K562 (cell line): ENCODE results near the gene SAMD8. TPM values are rescaled to one million over a fixed set of nuclear protein-coding genes. Genes with fewer than 3 reads are reported as not detected.
A peak's percentile ranks its signal among the peaks of the same experiment; 100 is the strongest.

Source experiments
- ARID1B ChIP-seq: fragments of 450-650 bp; IDR thresholded peaks from 2 replicates; pipeline ENCODE4 v1.6.1; 2016; ENCODE audit warnings: antibody characterized with exemption, mild to moderate bottlenecking, inconsistent platforms
- ARID2 ChIP-seq: fragments of 450-650 bp; IDR thresholded peaks from 2 replicates; pipeline ENCODE4 v1.6.1; 2017; ENCODE audit warnings: antibody characterized with exemption, mild to moderate bottlenecking
- EP300 ChIP-seq: IDR thresholded peaks from 2 replicates; pipeline ENCODE4 v1.6.1; 2012; ENCODE audit warnings: low read length, improper control_type of control experiment
- FOSL1 ChIP-seq: fragments of 200-800 bp; sonication (Bioruptor generic); conservative IDR thresholded peaks from 2 replicates; pipeline ENCODE4 v1.6.1; 2016; ENCODE audit warnings: missing genetic modification characterization, missing compliant biosample characterization
- FOXA3 ChIP-seq, 2 experiments: fragments of 450-650 bp in 1 of 2; sonication (generic) in 1 of 2; formaldehyde crosslinking; IDR thresholded peaks in 1 of 2; conservative IDR thresholded peaks in 1 of 2; 2 replicates each; pipeline versions ENCODE4 v1.4.0 to v1.8.0; 2020 to 2022; ENCODE audit warnings: mild to moderate bottlenecking in 2 of 2, missing genetic modification reagents in 1 of 2
- HDAC1 ChIP-seq, 2 experiments: fragments of 450-650 bp; IDR thresholded peaks; 2 replicates each; pipeline ENCODE4 v1.6.1; 2016 to 2017; ENCODE audit warnings: inconsistent platforms in 1 of 2, mild to moderate bottlenecking in 1 of 2, moderate library complexity in 1 of 2
- HNRNPL ChIP-seq: fragments of 200-400 bp; formaldehyde crosslinking; IDR thresholded peaks from 2 replicates; pipeline ENCODE4 v1.6.1; 2017; ENCODE audit warnings: low read depth, mild to moderate bottlenecking, low read length
- KDM4B ChIP-seq, 2 experiments: fragments of 450-650 bp in 1 of 2; sonication (generic) in 1 of 2; IDR thresholded peaks; 2 replicates each; pipeline ENCODE4 v1.6.1; 2016 to 2017; ENCODE audit warnings: borderline replicate concordance in 2 of 2, antibody characterized with exemption in 1 of 2, low read depth in 1 of 2, mild to moderate bottlenecking in 1 of 2
- KLF10 ChIP-seq: fragments of 250-450 bp; sonication (Bioruptor Pico); IDR thresholded peaks from 2 replicates; pipeline ENCODE4 v1.6.1; 2021; ENCODE audit warnings: matching md5 sums
- NCOA6 ChIP-seq: fragments of 450-650 bp; IDR thresholded peaks from 2 replicates; pipeline ENCODE4 v1.6.1; 2017; ENCODE audit warnings: mild to moderate bottlenecking
- PHB2 ChIP-seq: fragments of 450-650 bp; IDR thresholded peaks from 2 replicates; pipeline ENCODE4 v1.6.1; 2017; ENCODE audit warnings: low read depth
- POLR2H ChIP-seq: IDR thresholded peaks from 2 replicates; pipeline ENCODE4 v1.6.1; 2016; ENCODE audit warnings: missing genetic modification characterization, low read depth, mild to moderate bottlenecking, control low read depth, missing compliant biosample characterization, moderate library complexity
- PTBP1 ChIP-seq: fragments of 200-400 bp; formaldehyde crosslinking; IDR thresholded peaks from 2 replicates; pipeline ENCODE4 v1.6.1; 2017; ENCODE audit warnings: low read depth, low read length
- RBBP5 ChIP-seq: fragments of 200-600 bp; sonication (generic); IDR thresholded peaks from 2 replicates; pipeline ENCODE4 v1.6.1; 2012; ENCODE audit warnings: borderline replicate concordance, mild to moderate bottlenecking, low read length, control low read depth, inconsistent platforms; ENCODE audit not compliant: insufficient read depth, poor library complexity, severe bottlenecking
- SRSF7 ChIP-seq: fragments of 200-400 bp; formaldehyde crosslinking; optimal IDR thresholded peaks from 2 replicates; pipeline ENCODE3; 2017; ENCODE audit warnings: mild to moderate bottlenecking, low read depth, low read length
- STAT5B ChIP-seq: fragments of 250-450 bp; sonication (Bioruptor Pico); IDR thresholded peaks from 2 replicates; pipeline ENCODE4 v1.8.0; 2021; ENCODE audit warnings: mild to moderate bottlenecking, inconsistent platforms
- ZNF253 ChIP-seq: fragments of 250-450 bp; sonication (Bioruptor Pico); conservative IDR thresholded peaks from 2 replicates; pipeline ENCODE4 v1.6.1; 2021; ENCODE audit warnings: mild to moderate bottlenecking
- ZNF41 ChIP-seq: fragments of 250-450 bp; sonication (Bioruptor Pico); conservative IDR thresholded peaks from 2 replicates; pipeline ENCODE4 v1.4.0; 2020; ENCODE audit warnings: mild to moderate bottlenecking
- polyA plus RNA-seq, 8 experiments: library from polyadenylated mRNA; depleted of rRNA in 4 of 8; stranded (reverse) in 5 of 8; unstranded in 3 of 8; fragments of >200 nt; fragmentation: Nextera tagmentation in 2 of 8; fragmentation: Illumina TruSeq in 1 of 8; extraction: Ambion mirVana in 2 of 8; extraction: Trizol in 1 of 8; gene quantifications; 2 replicates each; pipeline versions ENCODE4 v1.2.1 to v1.2.3, GENCODE V29; 2011 to 2014; ENCODE audit warnings: inconsistent platforms in 1 of 8, missing spikeins in 1 of 8
- total RNA-seq, 7 experiments: library from RNA; depleted of rRNA in 6 of 7; stranded (reverse); fragments of >200 nt in 6 of 7; fragmentation: Illumina TruSeq in 2 of 7; extraction: Trizol in 2 of 7; gene quantifications; 2 replicates each; pipeline versions ENCODE4 v1.2.1 to v1.2.3, GENCODE V29; 2011 to 2021; ENCODE audit warnings: low replicate concordance in 1 of 7
- TF ChIP-seq, protein P1 (sequence below): fragments of 150-350 bp; conservative IDR thresholded peaks from 2 replicates; pipeline ENCODE4 v1.6.1; 2014; ENCODE audit warnings: low read length
- TF ChIP-seq, protein P2 (sequence below): sonication (generic); formaldehyde crosslinking; IDR thresholded peaks from 2 replicates; pipeline ENCODE4 v1.8.1; 2023; ENCODE audit warnings: mild to moderate bottlenecking, missing genetic modification reagents
- TF ChIP-seq, protein P3 (sequence below): sonication (generic); formaldehyde crosslinking; IDR thresholded peaks from 2 replicates; pipeline ENCODE4 v1.8.0; 2022; ENCODE audit warnings: missing genetic modification reagents, mild to moderate bottlenecking, moderate library complexity, borderline replicate concordance
- TF ChIP-seq, protein P4 (sequence below), 2 experiments: fragments of 250-450 bp in 1 of 2; fragments of 450-650 bp in 1 of 2; sonication (Bioruptor Pico) in 1 of 2; IDR thresholded peaks; 2 replicates each; pipeline versions ENCODE4 v1.6.1 to v1.8.0; 2016 to 2021; ENCODE audit warnings: mild to moderate bottlenecking in 2 of 2, moderate library complexity in 2 of 2, missing compliant biosample characterization in 1 of 2, missing genetic modification characterization in 1 of 2

The SAMD8 gene
- total and polyA plus RNA-seq, 9 of the 15 experiments (the other 6 are each of a cell fraction or from before 2014, with no cell fraction given): 2.7 to 16.1 (median 6.2) TPM

DNA sequence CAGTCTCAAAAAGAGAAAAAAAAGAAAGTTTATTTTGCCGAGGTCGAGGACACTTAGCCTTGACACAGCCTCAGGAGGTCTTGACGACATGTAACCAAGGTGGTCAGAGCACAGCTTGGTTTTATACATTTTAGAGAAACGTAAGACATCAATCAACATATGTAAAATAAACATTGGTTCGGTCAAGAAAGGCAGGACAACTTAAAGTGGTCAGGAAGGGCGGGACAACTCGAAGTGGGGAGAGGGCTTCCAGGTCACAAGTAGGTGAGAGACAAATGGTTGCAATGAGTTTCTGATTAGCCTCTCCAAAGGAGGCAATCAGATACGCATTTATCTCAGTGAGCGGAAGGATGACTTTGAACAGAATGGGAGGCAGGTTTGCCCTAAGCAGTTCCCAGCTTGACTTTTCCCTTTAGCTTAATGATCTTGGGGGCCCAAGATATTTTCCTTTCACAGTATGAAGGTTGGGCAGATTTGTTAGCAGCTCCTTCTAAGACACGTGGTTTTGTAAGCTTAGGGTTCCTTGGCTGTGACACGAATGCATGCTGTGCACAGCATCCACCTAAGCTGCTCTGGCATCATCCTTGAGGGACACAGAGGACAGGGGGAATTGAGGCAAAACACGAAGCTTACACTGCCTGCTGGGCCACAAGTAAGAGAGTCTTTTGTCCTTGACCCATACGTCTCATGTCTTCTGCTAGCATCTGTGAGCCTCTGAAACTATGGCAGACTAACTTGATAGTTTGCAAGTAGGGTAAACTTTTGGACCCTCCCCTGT is 95.8 kb downstream of the SAMD8 start (continued):
- TF ChIP-seq ARID2: no peak
- TF ChIP-seq, protein P1, sequence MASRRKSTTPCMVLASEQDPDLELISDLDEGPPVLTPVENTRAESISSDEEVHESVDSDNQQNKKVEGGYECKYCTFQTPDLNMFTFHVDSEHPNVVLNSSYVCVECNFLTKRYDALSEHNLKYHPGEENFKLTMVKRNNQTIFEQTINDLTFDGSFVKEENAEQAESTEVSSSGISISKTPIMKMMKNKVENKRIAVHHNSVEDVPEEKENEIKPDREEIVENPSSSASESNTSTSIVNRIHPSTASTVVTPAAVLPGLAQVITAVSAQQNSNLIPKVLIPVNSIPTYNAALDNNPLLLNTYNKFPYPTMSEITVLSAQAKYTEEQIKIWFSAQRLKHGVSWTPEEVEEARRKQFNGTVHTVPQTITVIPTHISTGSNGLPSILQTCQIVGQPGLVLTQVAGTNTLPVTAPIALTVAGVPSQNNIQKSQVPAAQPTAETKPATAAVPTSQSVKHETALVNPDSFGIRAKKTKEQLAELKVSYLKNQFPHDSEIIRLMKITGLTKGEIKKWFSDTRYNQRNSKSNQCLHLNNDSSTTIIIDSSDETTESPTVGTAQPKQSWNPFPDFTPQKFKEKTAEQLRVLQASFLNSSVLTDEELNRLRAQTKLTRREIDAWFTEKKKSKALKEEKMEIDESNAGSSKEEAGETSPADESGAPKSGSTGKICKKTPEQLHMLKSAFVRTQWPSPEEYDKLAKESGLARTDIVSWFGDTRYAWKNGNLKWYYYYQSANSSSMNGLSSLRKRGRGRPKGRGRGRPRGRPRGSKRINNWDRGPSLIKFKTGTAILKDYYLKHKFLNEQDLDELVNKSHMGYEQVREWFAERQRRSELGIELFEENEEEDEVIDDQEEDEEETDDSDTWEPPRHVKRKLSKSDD: no peak
- peak; percentile 12; the same call in 1 of the 2 replicates for TF ChIP-seq EP300
- TF ChIP-seq, protein P2, sequence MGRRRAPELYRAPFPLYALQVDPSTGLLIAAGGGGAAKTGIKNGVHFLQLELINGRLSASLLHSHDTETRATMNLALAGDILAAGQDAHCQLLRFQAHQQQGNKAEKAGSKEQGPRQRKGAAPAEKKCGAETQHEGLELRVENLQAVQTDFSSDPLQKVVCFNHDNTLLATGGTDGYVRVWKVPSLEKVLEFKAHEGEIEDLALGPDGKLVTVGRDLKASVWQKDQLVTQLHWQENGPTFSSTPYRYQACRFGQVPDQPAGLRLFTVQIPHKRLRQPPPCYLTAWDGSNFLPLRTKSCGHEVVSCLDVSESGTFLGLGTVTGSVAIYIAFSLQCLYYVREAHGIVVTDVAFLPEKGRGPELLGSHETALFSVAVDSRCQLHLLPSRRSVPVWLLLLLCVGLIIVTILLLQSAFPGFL (CRISPR knock-in tag): no peak
- TF ChIP-seq PHB2: no peak
- TF ChIP-seq SRSF7: no peak
- 0 out of 2 replicates have a peak, but pooled peaks have one; percentile 45 for TF ChIP-seq ARID1B
- no peak for TF ChIP-seq FOSL1
- TF ChIP-seq NCOA6: no peak
- TF ChIP-seq RBBP5: no peak
- no peak for TF ChIP-seq STAT5B
- TF ChIP-seq, protein P3, sequence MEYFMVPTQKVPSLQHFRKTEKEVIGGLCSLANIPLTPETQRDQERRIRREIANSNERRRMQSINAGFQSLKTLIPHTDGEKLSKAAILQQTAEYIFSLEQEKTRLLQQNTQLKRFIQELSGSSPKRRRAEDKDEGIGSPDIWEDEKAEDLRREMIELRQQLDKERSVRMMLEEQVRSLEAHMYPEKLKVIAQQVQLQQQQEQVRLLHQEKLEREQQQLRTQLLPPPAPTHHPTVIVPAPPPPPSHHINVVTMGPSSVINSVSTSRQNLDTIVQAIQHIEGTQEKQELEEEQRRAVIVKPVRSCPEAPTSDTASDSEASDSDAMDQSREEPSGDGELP (CRISPR knock-in tag): no peak
- TF ChIP-seq, protein P4, sequence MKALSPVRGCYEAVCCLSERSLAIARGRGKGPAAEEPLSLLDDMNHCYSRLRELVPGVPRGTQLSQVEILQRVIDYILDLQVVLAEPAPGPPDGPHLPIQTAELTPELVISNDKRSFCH (CRISPR knock-in tag; IDR thresholded peaks at IDR 0.05): no peak
- TF ChIP-seq, protein P4 (tag; IDR thresholded peaks at IDR 0.05): no peak
- no peak for TF ChIP-seq FOXA3 (CRISPR knock-in tag; conservative IDR thresholded peaks at IDR 0.05 in 1 of 2, IDR thresholded peaks at IDR 0.05 in 1 of 2)
- TF ChIP-seq PTBP1: no peak
- TF ChIP-seq ZNF253: no peak
- TF ChIP-seq HDAC1 (IDR thresholded peaks at IDR 0.05): 0 out of 4 replicates have a peak, but pooled peaks of 1 of the 2 experiments have one; percentile 15
- no peak for TF ChIP-seq ZNF41 (CRISPR knock-in tag)
- no peak for TF ChIP-seq KDM4B (IDR thresholded peaks at IDR 0.05; ENCODE audit: borderline replicate concordance in 2 of 2, low read depth in 1 of 2)
- TF ChIP-seq HNRNPL: no peak
- no peak for TF ChIP-seq KLF10
- TF ChIP-seq POLR2H (tag): no peak
